HCT116 (cell line): ENCODE measurements around the gene MCC. TPM values are rescaled to one million over a fixed set of nuclear protein-coding genes. Genes with fewer than 3 reads are reported as not detected.

ENCODE experiments used
- ATAC-seq: fragments of 200-7000 bp; cut with Tn5 transposase; 2 replicates; pipeline ENCODE4 v1.9.1; 2020; ENCODE audit warnings: mild to moderate bottlenecking, moderate library complexity
- BruUV-seq: library from RNA; stranded (reverse); fragments of 400-500 nt; replicated peaks from 2 replicates; lab custom pipeline; 2021; lab: Mats Ljungman, UMichigan
- CTCF ChIA-PET: fragments of 300-600 bp; sonication (Branson Sonifier 250); formaldehyde crosslinking; loops from one replicate; lab custom pipeline; 2021; ENCODE audit warnings: antibody characterized with exemption; lab: Charles Lee
- POLR2A ChIA-PET: fragments of 300-600, 350-600 bp; sonication (Branson Sonifier 250); formaldehyde crosslinking; loops from one replicate; lab custom pipeline; 2021; ENCODE audit warnings: antibody characterized with exemption; lab: Charles Lee
- RAD21 ChIA-PET, 2 experiments: fragments of 300-600 bp; sonication (Branson Sonifier 250); formaldehyde crosslinking; loops; one replicate each; lab custom pipeline; 2023; ENCODE audit warnings: low total read pairs in 2 of 2; ENCODE audit not compliant: uncharacterized antibody in 2 of 2, unreplicated experiment in 2 of 2, low non-redundant PET in 1 of 2; lab: Charles Lee
- DNase-seq: peaks from one replicate; pipeline ENCODE4 v3.0.0-alpha.2; 2010; ENCODE audit warnings: low read depth, low spot score
- H2AFZ ChIP-seq: fragments of 200-600 bp; shearing (Covaris generic), sonication (generic); 2 replicates; pipeline ENCODE4 v1.6.1; 2017; ENCODE audit warnings: low read depth, mixed run types, mixed read lengths, antibody characterized with exemption, low read length; ENCODE audit not compliant: poor library complexity, severe bottlenecking
- H3K27ac ChIP-seq: 2 replicates; pipeline ENCODE4 v1.5.1; 2012; ENCODE audit warnings: low read depth, low read length
- H3K27me3 ChIP-seq: fragments of 200-600 bp; sonication (generic); 2 replicates; pipeline ENCODE4 v1.6.1; 2016; ENCODE audit warnings: mixed run types, low read length, mixed read lengths; ENCODE audit not compliant: insufficient read depth
- H3K36me3 ChIP-seq, 2 experiments: fragments of 200-500 bp in 1 of 2; fragments of 200-600 bp in 1 of 2; sonication (Bioruptor generic) in 1 of 2; sonication (generic) in 1 of 2; 2 replicates each; pipeline versions ENCODE4 v1.5.1 to v1.6.1; 2014 to 2016; ENCODE audit warnings: low read length in 2 of 2, inconsistent platforms in 1 of 2, mixed read lengths in 1 of 2, mixed run types in 1 of 2; ENCODE audit not compliant: insufficient read depth in 2 of 2, control insufficient read depth in 1 of 2
- H3K4me1 ChIP-seq, 2 experiments: fragments of 200-600 bp in 1 of 2; sonication (generic) in 1 of 2; 2 replicates each; pipeline versions ENCODE4 v1.5.1 to v1.6.1; 2012 to 2017; ENCODE audit warnings: low read length in 2 of 2, inconsistent platforms in 1 of 2, mild to moderate bottlenecking in 1 of 2, mixed read lengths in 1 of 2, mixed run types in 1 of 2, moderate library complexity in 1 of 2; ENCODE audit not compliant: insufficient read depth in 2 of 2, control insufficient read depth in 1 of 2
- H3K4me2 ChIP-seq: fragments of 200-600 bp; sonication (generic); 2 replicates; pipeline ENCODE4 v1.6.1; 2017; ENCODE audit warnings: mixed run types, low read length, mixed read lengths
- H3K4me3 ChIP-seq, 2 experiments: fragments of 200-600 bp in 1 of 2; sonication (generic) in 1 of 2; replicated peaks in 1 of 2; 2 replicates each; pipeline ENCODE4 v1.5.1; 2011 to 2016; ENCODE audit warnings: low read length in 2 of 2, control low read depth in 1 of 2, low read depth in 1 of 2, mild to moderate bottlenecking in 1 of 2, mixed read lengths in 1 of 2, mixed run types in 1 of 2
- H3K79me2 ChIP-seq: fragments of 200-600 bp; sonication (generic); 2 replicates; pipeline ENCODE4 v1.6.1; 2017; ENCODE audit warnings: mild to moderate bottlenecking, mixed run types, low read length, moderate library complexity, mixed read lengths; ENCODE audit not compliant: insufficient read depth
- H3K9ac ChIP-seq: fragments of 200-600 bp; sonication (generic); 2 replicates; pipeline ENCODE4 v1.6.1; 2016; ENCODE audit warnings: low read length, mixed read lengths
- H3K9me2 ChIP-seq: fragments of 200-600 bp; sonication (generic), shearing (Covaris generic); 2 replicates; pipeline ENCODE4 v1.6.1; 2017; ENCODE audit warnings: mixed run types, mild to moderate bottlenecking, moderate library complexity; ENCODE audit not compliant: insufficient read depth
- H3K9me3 ChIP-seq, 2 experiments: fragments of 200-500 bp in 1 of 2; fragments of 200-600 bp in 1 of 2; sonication (Bioruptor generic) in 1 of 2; sonication (generic) in 1 of 2; 2 replicates each; pipeline ENCODE4 v1.6.1; 2014 to 2017; ENCODE audit warnings: low read length in 2 of 2, mixed read lengths in 2 of 2, inconsistent platforms in 1 of 2, low read depth in 1 of 2, mild to moderate bottlenecking in 1 of 2, mixed run types in 1 of 2, moderate library complexity in 1 of 2; ENCODE audit not compliant: control insufficient read depth in 1 of 2, insufficient read depth in 1 of 2
- H4K20me1 ChIP-seq: fragments of 200-600 bp; sonication (generic), shearing (Covaris generic); 2 replicates; pipeline ENCODE4 v1.6.1; 2017; ENCODE audit warnings: mixed run types, mild to moderate bottlenecking, moderate library complexity; ENCODE audit not compliant: insufficient read depth
- ATF3 ChIP-seq: IDR thresholded peaks from 2 replicates; pipeline ENCODE4 v1.6.1; 2012
- CBX3 ChIP-seq: IDR thresholded peaks from 2 replicates; pipeline ENCODE4 v1.6.1; 2012; ENCODE audit warnings: low read depth
- CEBPB ChIP-seq: IDR thresholded peaks from 2 replicates; pipeline ENCODE4 v1.6.1; 2012; ENCODE audit warnings: low read depth
- EGR1 ChIP-seq: IDR thresholded peaks from 2 replicates; pipeline ENCODE4 v1.6.1; 2012; ENCODE audit warnings: low read depth
- ELF1 ChIP-seq: IDR thresholded peaks from 2 replicates; pipeline ENCODE4 v1.6.1; 2012; ENCODE audit warnings: low read depth, borderline replicate concordance
- EZH2 ChIP-seq: fragments of 200-600 bp; sonication (generic); IDR thresholded peaks from 2 replicates; pipeline ENCODE4 v1.6.1; 2017; ENCODE audit warnings: antibody characterized with exemption, mixed run types
- FOSL1 ChIP-seq: IDR thresholded peaks from 2 replicates; pipeline ENCODE4 v1.6.1; 2012; ENCODE audit warnings: low read depth
- MAX ChIP-seq: IDR thresholded peaks from 2 replicates; pipeline ENCODE4 v1.6.1; 2012
- POLR2AphosphoS5 ChIP-seq: IDR thresholded peaks from 2 replicates; pipeline ENCODE4 v1.6.1; 2011; ENCODE audit warnings: mild to moderate bottlenecking, low read depth, low read length, moderate library complexity
- RAD21 ChIP-seq: IDR thresholded peaks from 2 replicates; pipeline ENCODE4 v1.6.1; 2012; ENCODE audit warnings: low read depth, mild to moderate bottlenecking
- SP1 ChIP-seq: IDR thresholded peaks from 2 replicates; pipeline ENCODE4 v1.6.1; 2012; ENCODE audit warnings: low read depth
- TCF7L2 ChIP-seq: IDR thresholded peaks from 2 replicates; pipeline ENCODE4 v1.7.0; 2011; ENCODE audit warnings: borderline replicate concordance, inconsistent platforms; ENCODE audit not compliant: insufficient read depth, insufficient read length; ENCODE audit errors: extremely low read depth
- ZFX ChIP-seq: fragments of 450-650 bp; IDR thresholded peaks from 2 replicates; pipeline ENCODE4 v1.6.1; 2017
- intact Hi-C: fragments of 100-400 bp; cut with micrococcal nuclease; formaldehyde crosslinking; loops from 2 replicates; pipeline ENCODE4 v1.10.0; 2022
- total RNA-seq: library from RNA; stranded (reverse); gene quantifications from one replicate; pipeline ENCODE4 v1.2.1, GENCODE V29; 2021; ENCODE audit not compliant: unreplicated experiment
- TF ChIP-seq, protein P1 (sequence below), 3 experiments: fragments of 200-600 bp in 1 of 3; sonication (generic) in 1 of 3; IDR thresholded peaks in 2 of 3; conservative IDR thresholded peaks in 1 of 3; 2 replicates each; pipeline ENCODE4 v1.5.1; 2012 to 2017; ENCODE audit warnings: low read depth in 2 of 3, low read length in 2 of 3, antibody characterized with exemption in 1 of 3, borderline replicate concordance in 1 of 3, control low read depth in 1 of 3, mild to moderate bottlenecking in 1 of 3, mixed read lengths in 1 of 3, mixed run types in 1 of 3, moderate library complexity in 1 of 3; ENCODE audit not compliant: insufficient read depth in 1 of 3

MCC gene
- total RNA-seq, 1 experiment from 2014 or later, result 20.1 TPM

DNA sequence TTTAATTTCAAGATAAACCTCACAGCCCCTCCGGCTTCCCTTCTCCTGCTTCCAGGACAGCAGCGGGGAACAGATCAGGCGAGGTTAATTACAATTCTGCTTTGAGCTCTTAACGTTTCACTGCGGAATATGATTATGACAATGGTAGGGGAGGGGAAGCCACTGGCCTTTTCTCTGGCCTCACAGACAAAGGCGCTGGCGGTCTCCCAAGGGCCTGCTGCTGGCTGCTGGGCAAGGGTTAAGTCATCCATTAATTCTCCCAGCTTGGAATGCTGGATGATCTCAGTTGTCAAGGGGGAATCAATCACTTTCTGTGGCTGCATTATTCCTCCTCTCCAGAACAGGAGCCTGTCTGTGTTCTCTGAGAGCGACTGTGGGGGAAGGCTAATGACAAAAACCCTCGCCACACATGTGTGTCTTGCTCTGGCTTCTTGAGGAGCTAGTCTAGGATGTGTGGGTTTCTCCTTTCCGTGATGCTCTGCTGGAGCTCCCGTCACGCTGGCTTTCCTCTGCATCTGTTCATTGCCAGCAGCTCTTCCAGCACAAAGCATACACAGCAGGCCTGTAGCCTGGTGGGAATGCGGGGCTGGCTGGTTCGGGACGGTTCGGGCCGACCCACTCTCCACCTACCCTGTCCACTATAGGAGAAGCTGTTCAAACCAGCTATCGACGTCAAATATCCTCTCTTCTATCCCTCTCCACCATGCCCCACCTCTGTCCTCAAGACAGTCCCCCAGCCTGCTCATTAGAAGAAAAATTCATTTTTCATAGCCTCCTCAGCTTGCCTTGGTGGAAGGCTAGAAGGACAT lies 428.8 kb downstream of the MCC start:
- Histone ChIP-seq H2AFZ (no peak overlapping the region), H3K9me3 (no peaks in the 10 kb centered on the region), H3K36me3 (no peaks in the 10 kb centered on the region), H3K27ac (no peak overlapping the region), H3K4me3 (no peak overlapping the region), H3K27me3 (no peaks in the 10 kb centered on the region), H4K20me1 (no peaks in the 10 kb centered on the region), H3K4me1 (no peaks in the 10 kb centered on the region), H3K9ac (no peak overlapping the region), H3K79me2 (no peaks in the 10 kb centered on the region), H3K9me2 (no peaks in the 10 kb centered on the region), H3K4me2 (no peak overlapping the region)
- intact Hi-C loops, result no loop called here
- RAD21 ChIA-PET, result no interaction called here
- no peak for ATAC-seq
- CTCF ChIA-PET, result no interaction called here
- no peak for TF ChIP-seq EGR1
- no peak for TF ChIP-seq FOSL1
- TF ChIP-seq CEBPB, result no peak
- no peak for TF ChIP-seq RAD21
- no peak for TF ChIP-seq TCF7L2
- TF ChIP-seq CBX3, result no peak
- no peak for TF ChIP-seq ATF3
- no peak for TF ChIP-seq SP1
- no peak for TF ChIP-seq MAX
- TF ChIP-seq, protein P1, sequence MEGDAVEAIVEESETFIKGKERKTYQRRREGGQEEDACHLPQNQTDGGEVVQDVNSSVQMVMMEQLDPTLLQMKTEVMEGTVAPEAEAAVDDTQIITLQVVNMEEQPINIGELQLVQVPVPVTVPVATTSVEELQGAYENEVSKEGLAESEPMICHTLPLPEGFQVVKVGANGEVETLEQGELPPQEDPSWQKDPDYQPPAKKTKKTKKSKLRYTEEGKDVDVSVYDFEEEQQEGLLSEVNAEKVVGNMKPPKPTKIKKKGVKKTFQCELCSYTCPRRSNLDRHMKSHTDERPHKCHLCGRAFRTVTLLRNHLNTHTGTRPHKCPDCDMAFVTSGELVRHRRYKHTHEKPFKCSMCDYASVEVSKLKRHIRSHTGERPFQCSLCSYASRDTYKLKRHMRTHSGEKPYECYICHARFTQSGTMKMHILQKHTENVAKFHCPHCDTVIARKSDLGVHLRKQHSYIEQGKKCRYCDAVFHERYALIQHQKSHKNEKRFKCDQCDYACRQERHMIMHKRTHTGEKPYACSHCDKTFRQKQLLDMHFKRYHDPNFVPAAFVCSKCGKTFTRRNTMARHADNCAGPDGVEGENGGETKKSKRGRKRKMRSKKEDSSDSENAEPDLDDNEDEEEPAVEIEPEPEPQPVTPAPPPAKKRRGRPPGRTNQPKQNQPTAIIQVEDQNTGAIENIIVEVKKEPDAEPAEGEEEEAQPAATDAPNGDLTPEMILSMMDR (IDR thresholded peaks at IDR 0.05 in 2 of 3, conservative IDR thresholded peaks at IDR 0.05 in 1 of 3; ENCODE audit: borderline replicate concordance in 1 of 3, insufficient read depth in 1 of 3, low read depth in 2 of 3, low read length in 2 of 3), result no peak
- TF ChIP-seq POLR2AphosphoS5, result no peak
- no peak for TF ChIP-seq ZFX
- no peak for TF ChIP-seq EZH2
- no peak for TF ChIP-seq ELF1
- no TSS peak for BruUV-seq
- POLR2A ChIA-PET, result no interaction called here
- DNase-seq, result no peak
